ENCODE data around the gene TOB1. TPM values are rescaled to one million over a fixed set of nuclear protein-coding genes. Genes with fewer than 3 reads are reported as not detected.

The TOB1 gene
- total RNA-seq, 2 experiments from 2014 or later: 419 to 449 TPM

DNA sequence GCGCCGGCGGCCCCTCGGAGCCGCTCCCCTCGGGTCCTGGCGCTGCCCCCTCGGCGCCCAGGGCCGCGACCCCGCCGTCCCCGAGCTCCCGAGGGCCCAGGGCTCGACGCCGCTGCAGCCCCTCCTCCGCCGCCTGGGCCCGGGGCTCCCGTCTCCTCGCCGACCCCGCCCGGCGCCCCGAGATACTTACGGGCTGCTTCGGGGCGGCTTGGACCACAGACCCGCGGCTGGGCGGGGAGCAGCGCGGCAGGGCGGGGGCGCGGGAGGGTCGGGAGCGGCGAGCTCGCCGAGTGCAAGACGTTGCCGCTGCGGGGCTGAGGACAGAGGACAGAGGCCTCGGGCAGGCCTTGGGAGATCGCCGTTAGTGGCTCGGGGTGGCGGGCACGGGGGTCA is 290 bp downstream of the TOB1 start:
- H3K4me3 ChIP-seq (ENCODE audit: low read length): peak overlapping the region; percentile 92
- H3K4me1 ChIP-seq (ENCODE audit: insufficient read depth, low read length): peaks cover 34% of the 10 kb centered on the region
- peaks cover 59% of the 10 kb centered on the region for H3K36me3 Mint-ChIP-seq (ENCODE audit: low read depth)
- H3K36me3 ChIP-seq (ENCODE audit: insufficient read depth, low read length): peaks cover 30% of the 10 kb centered on the region
- peaks cover 68% of the 10 kb centered on the region for H3K4me1 Mint-ChIP-seq (ENCODE audit: low read depth)
- peaks cover 5% of the 10 kb centered on the region for H3K27me3 Mint-ChIP-seq
- H3K9me3 ChIP-seq (ENCODE audit: control insufficient read depth in 1 of 2, insufficient read depth in 1 of 2, low read length in 2 of 2): no peaks in the 10 kb centered on the region
- CTCF ChIA-PET: interaction anchor here (1.0 to 6.8 kb wide), 4 partner anchors 14 to 91 kb away, joined by 4 to 45 read pairs (median 6); no protein-coding TSS in a partner anchor
- H3K27me3 ChIP-seq (ENCODE audit: control insufficient read depth in 1 of 2, insufficient read depth in 2 of 2, low read length in 2 of 2): no peaks in the 10 kb centered on the region
- peak; percentile 1 for ATAC-seq (ENCODE audit: poor library complexity)
- peak overlapping the region; percentile 92 for H3K4me3 Mint-ChIP-seq
- no peaks in the 10 kb centered on the region for H3K9me3 Mint-ChIP-seq
- POLR2A ChIA-PET: interaction anchor here (0.7 to 8.2 kb wide), 33 partner anchors 9 to 520 kb away, joined by 3 to 278 read pairs (median 9); partner anchors contain the start of genes ANKRD40, LUC7L3, NME1 and NME2
- H3K27ac Mint-ChIP-seq: peak overlapping the region; percentile 98
- peak overlapping the region; percentile 61 to 92 for H3K27ac ChIP-seq (ENCODE audit: low read depth in 1 of 2, low read length in 2 of 2)
- DNase-seq: no peak
- intact Hi-C loops (cut with DNase I, micrococcal nuclease): loop anchor here (1.0 to 10.0 kb wide), 5 partner anchors 14 to 389 kb away; partner anchors contain the start of gene NME1 (in 1 of the 2)
- TF ChIP-seq, protein P1, sequence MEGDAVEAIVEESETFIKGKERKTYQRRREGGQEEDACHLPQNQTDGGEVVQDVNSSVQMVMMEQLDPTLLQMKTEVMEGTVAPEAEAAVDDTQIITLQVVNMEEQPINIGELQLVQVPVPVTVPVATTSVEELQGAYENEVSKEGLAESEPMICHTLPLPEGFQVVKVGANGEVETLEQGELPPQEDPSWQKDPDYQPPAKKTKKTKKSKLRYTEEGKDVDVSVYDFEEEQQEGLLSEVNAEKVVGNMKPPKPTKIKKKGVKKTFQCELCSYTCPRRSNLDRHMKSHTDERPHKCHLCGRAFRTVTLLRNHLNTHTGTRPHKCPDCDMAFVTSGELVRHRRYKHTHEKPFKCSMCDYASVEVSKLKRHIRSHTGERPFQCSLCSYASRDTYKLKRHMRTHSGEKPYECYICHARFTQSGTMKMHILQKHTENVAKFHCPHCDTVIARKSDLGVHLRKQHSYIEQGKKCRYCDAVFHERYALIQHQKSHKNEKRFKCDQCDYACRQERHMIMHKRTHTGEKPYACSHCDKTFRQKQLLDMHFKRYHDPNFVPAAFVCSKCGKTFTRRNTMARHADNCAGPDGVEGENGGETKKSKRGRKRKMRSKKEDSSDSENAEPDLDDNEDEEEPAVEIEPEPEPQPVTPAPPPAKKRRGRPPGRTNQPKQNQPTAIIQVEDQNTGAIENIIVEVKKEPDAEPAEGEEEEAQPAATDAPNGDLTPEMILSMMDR (IDR thresholded peaks at IDR 0.05): no peak

DNA sequence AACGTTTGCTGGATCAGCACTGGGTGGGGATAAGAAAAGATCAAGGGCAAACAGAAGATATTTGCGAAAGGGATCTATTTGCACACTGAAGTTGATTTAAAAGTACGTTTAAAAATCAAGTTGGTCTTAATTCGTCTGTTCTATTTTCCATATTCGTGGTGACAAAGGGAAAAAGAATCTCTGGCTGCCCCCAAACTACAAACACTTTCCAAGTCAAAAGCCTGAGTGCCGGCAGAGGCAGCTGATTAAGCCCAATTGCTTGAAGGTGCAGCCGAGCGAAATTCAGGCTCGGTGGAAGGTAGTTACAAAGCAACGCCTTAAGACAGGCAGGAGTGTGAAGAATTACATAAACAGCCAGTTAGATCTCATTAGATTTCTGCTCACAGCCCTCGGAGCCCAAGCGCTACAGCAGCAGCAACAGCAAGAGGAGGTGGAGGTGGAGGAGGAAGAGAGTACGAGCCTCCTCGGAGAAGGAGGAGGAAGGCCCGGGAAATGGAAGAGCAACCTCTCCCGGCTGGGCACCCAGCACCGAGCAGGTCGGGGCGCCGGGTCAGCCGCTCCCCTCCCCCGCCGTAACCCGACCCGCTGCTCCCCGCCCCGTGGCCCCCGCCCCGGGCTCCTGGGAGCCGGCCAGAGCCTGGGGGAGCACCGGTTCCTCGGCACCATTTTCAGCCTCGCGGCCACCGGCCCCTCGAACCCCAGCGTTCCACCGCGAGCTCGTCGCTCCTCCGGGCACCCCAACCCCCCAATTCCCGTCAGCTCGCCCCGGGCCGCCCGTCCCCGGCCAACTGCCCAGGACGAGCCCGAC is 890 bp downstream of the TOB1 start:
- ChIA-PET POLR2A (interaction anchor here (0.7 to 8.2 kb wide), 29 partner anchors 9 to 519 kb away, joined by 3 to 278 read pairs (median 15); partner anchors contain the start of genes ANKRD40, LUC7L3, NME1 and NME2), CTCF (interaction anchor here (1.0 to 6.8 kb wide), 4 partner anchors 13 to 92 kb away, joined by 4 to 45 read pairs (median 6); no protein-coding TSS in a partner anchor)
- H3K27me3 ChIP-seq (ENCODE audit: control insufficient read depth in 1 of 2, insufficient read depth in 2 of 2, low read length in 2 of 2): no peaks in the 10 kb centered on the region
- peak overlapping the region; percentile 92 for H3K4me3 ChIP-seq (ENCODE audit: low read length)
- TF ChIP-seq, protein P1 (IDR thresholded peaks at IDR 0.05): no peak
- peak overlapping the region; percentile 97 for H3K27ac Mint-ChIP-seq
- H3K27ac ChIP-seq (ENCODE audit: low read depth in 1 of 2, low read length in 2 of 2): peak overlapping the region; percentile 72 to 92
- intact Hi-C loops (cut with DNase I, micrococcal nuclease): loop anchor here (1.0 to 10.0 kb wide), 4 partner anchors 13 to 390 kb away; no protein-coding TSS in a partner anchor
- DNase-seq (peak; percentile 22 to 78 (median 50)), ATAC-seq (ENCODE audit: poor library complexity) (peak; percentile 13)
- peaks cover 32% of the 10 kb centered on the region for H3K36me3 ChIP-seq (ENCODE audit: insufficient read depth, low read length)
- peaks cover 5% of the 10 kb centered on the region for H3K27me3 Mint-ChIP-seq
- peaks cover 70% of the 10 kb centered on the region for H3K4me1 Mint-ChIP-seq (ENCODE audit: low read depth)
- H3K4me3 Mint-ChIP-seq: peak overlapping the region; percentile 98
- no peaks in the 10 kb centered on the region for H3K9me3 ChIP-seq (ENCODE audit: control insufficient read depth in 1 of 2, insufficient read depth in 1 of 2, low read length in 2 of 2)
- peaks cover 28% of the 10 kb centered on the region for H3K4me1 ChIP-seq (ENCODE audit: insufficient read depth, low read length)
- H3K9me3 Mint-ChIP-seq: no peaks in the 10 kb centered on the region
- H3K36me3 Mint-ChIP-seq (ENCODE audit: low read depth): peaks cover 59% of the 10 kb centered on the region

DNA sequence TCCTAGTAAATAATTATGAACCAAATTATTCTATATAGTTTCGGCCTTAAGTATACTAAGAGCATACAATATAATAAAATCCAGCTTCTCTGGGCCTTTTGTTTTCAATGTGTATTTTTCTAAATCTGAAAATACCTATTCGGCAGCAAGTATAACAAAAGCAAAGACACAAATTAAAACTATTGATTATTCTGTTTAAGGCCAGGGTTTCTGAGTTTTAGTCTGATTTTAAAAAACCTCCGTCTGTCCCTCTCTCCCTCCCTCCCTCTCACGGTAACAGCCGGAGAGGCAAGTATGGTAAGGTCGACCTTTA is 1.5 kb downstream of the TOB1 start:
- peak overlapping the region in 1 of 2 donors; percentile 72 for H3K27ac ChIP-seq (ENCODE audit: low read depth in 1 of 2, low read length in 2 of 2)
- TF ChIP-seq, protein P1 (IDR thresholded peaks at IDR 0.05): no peak
- H3K9me3 Mint-ChIP-seq: no peaks in the 10 kb centered on the region
- ChIA-PET CTCF (interaction anchor here (1.3 to 6.8 kb wide), 3 partner anchors 12 to 82 kb away, joined by 4 to 45 read pairs (median 5); no protein-coding TSS in a partner anchor), POLR2A (interaction anchor here (0.7 to 8.2 kb wide), 16 partner anchors 8 to 256 kb away, joined by 3 to 278 read pairs (median 28); partner anchors contain the start of gene SPAG9)
- H3K9me3 ChIP-seq (ENCODE audit: control insufficient read depth in 1 of 2, insufficient read depth in 1 of 2, low read length in 2 of 2): no peaks in the 10 kb centered on the region
- no peaks in the 10 kb centered on the region for H3K27me3 ChIP-seq (ENCODE audit: control insufficient read depth in 1 of 2, insufficient read depth in 2 of 2, low read length in 2 of 2)
- peak in 1 of 14 experiments; percentile 42 for DNase-seq
- peak overlapping the region; percentile 97 for H3K27ac Mint-ChIP-seq
- peak overlapping the region; percentile 92 for H3K4me3 ChIP-seq (ENCODE audit: low read length)
- H3K36me3 ChIP-seq (ENCODE audit: insufficient read depth, low read length): peaks cover 32% of the 10 kb centered on the region
- H3K4me1 ChIP-seq (ENCODE audit: insufficient read depth, low read length): peaks cover 28% of the 10 kb centered on the region
- H3K4me1 Mint-ChIP-seq (ENCODE audit: low read depth): peaks cover 67% of the 10 kb centered on the region
- intact Hi-C loops (cut with DNase I, micrococcal nuclease): loop anchor here (1.0 to 10.0 kb wide), 5 partner anchors 12 to 390 kb away; partner anchors contain the start of gene NME1 (in 1 of the 2)
- H3K36me3 Mint-ChIP-seq (ENCODE audit: low read depth): peaks cover 64% of the 10 kb centered on the region
- peaks cover 5% of the 10 kb centered on the region for H3K27me3 Mint-ChIP-seq
- peak overlapping the region; percentile 98 for H3K4me3 Mint-ChIP-seq
- no peak for ATAC-seq (ENCODE audit: poor library complexity)
